Breast epithelium (tissue), 4 donors: ENCODE data around the gene SSH2. TPM values are rescaled to one million over a fixed set of nuclear protein-coding genes. Genes with fewer than 3 reads are reported as not detected.

Experiments
- DNase-seq, 2 donors: peaks; one replicate each; pipeline ENCODE4 v3.0.0-alpha.2; 2019; ENCODE audit warnings: low spot score in 2 of 2
- H3K27ac ChIP-seq, 2 donors: fragments of 200-600 bp; sonication (generic) in 1 of 2; one replicate each; pipeline ENCODE4 v1.5.1; 2016 to 2019; ENCODE audit warnings: mild to moderate bottlenecking in 1 of 2
- H3K27me3 ChIP-seq, 2 donors: fragments of 200-600 bp; sonication (generic) in 1 of 2; one replicate each; pipeline versions ENCODE4 v1.5.1 to v1.6.0; 2017 to 2019; ENCODE audit warnings: control low read depth in 1 of 2, mild to moderate bottlenecking in 1 of 2
- H3K36me3 ChIP-seq: fragments of 200-600 bp; one replicate; pipeline ENCODE4 v1.5.1; 2019
- H3K4me1 ChIP-seq, 2 donors: fragments of 200-600 bp; sonication (generic); one replicate each; pipeline ENCODE4 v1.5.1; 2016 to 2019; ENCODE audit warnings: control low read depth in 1 of 2
- H3K4me3 ChIP-seq, 3 donors: fragments of 200-600 bp; sonication (generic); 1 replicate in 2 of 3; 2 replicates in 1 of 3; pipeline ENCODE4 v1.5.1; 2016 to 2019; ENCODE audit warnings: mild to moderate bottlenecking in 3 of 3, moderate library complexity in 2 of 3
- H3K9me3 ChIP-seq, 2 donors: fragments of 200-600 bp; sonication (generic) in 1 of 2; one replicate each; pipeline ENCODE4 v1.5.1; 2016 to 2019; ENCODE audit warnings: control low read depth in 1 of 2
- POLR2A ChIP-seq: fragments of 450-650 bp; IDR thresholded peaks from one replicate; pipeline ENCODE4 v1.6.1; 2016; ENCODE audit warnings: antibody characterized with exemption, mild to moderate bottlenecking, moderate library complexity
- POLR2AphosphoS5 ChIP-seq, 3 donors: sonication (generic); formaldehyde crosslinking; IDR thresholded peaks; one replicate each; pipeline ENCODE4 v1.6.1; 2017; ENCODE audit warnings: antibody characterized with exemption in 3 of 3
- intact Hi-C: fragments of 100-400 bp; cut with DNase I; formaldehyde crosslinking; loops from one replicate; pipeline ENCODE4 v1.15.1; 2023; ENCODE audit warnings: low total_unique reads
- total RNA-seq, 3 donors: library from RNA; depleted of rRNA; stranded (reverse); fragments of >200 nt; gene quantifications; one replicate each; pipeline ENCODE4 v1.1.0, GENCODE V29; 2016
- TF ChIP-seq, protein P1 (sequence below), 3 donors: fragments of 450-650 bp; IDR thresholded peaks; one replicate each; pipeline ENCODE4 v1.5.1; 2016 to 2017; ENCODE audit warnings: antibody characterized with exemption in 3 of 3, mild to moderate bottlenecking in 3 of 3, moderate library complexity in 3 of 3

Gene SSH2
- total RNA-seq, 3 donors from 2014 or later: 23.0 to 64.2 (median 25.9) TPM

- H3K4me1 ChIP-seq: no peaks in the 10 kb centered on the region
- no peaks in the 10 kb centered on the region for H3K36me3 ChIP-seq
- no peak overlapping the region for H3K4me3 ChIP-seq
- no peaks in the 10 kb centered on the region for H3K27me3 ChIP-seq
- H3K9me3 ChIP-seq: no peaks in the 10 kb centered on the region
- no peak for DNase-seq
- intact Hi-C loops: no loop called here
- no peak overlapping the region for H3K27ac ChIP-seq
- TF ChIP-seq, protein P1, sequence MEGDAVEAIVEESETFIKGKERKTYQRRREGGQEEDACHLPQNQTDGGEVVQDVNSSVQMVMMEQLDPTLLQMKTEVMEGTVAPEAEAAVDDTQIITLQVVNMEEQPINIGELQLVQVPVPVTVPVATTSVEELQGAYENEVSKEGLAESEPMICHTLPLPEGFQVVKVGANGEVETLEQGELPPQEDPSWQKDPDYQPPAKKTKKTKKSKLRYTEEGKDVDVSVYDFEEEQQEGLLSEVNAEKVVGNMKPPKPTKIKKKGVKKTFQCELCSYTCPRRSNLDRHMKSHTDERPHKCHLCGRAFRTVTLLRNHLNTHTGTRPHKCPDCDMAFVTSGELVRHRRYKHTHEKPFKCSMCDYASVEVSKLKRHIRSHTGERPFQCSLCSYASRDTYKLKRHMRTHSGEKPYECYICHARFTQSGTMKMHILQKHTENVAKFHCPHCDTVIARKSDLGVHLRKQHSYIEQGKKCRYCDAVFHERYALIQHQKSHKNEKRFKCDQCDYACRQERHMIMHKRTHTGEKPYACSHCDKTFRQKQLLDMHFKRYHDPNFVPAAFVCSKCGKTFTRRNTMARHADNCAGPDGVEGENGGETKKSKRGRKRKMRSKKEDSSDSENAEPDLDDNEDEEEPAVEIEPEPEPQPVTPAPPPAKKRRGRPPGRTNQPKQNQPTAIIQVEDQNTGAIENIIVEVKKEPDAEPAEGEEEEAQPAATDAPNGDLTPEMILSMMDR (IDR thresholded peaks at IDR 0.05): no peak
- TF ChIP-seq POLR2A (no peak), POLR2AphosphoS5 (IDR thresholded peaks at IDR 0.05) (no peak)
Observed at GRCh38 chr17:29629839-29630238, 300.2 kb downstream of the SSH2 start.

GRCh38 chr17:29628644-29629043, 301.4 kb downstream of the SSH2 start:
- Histone ChIP-seq H3K4me1 (no peaks in the 10 kb centered on the region), H3K27ac (no peak overlapping the region), H3K9me3 (no peaks in the 10 kb centered on the region), H3K27me3 (no peaks in the 10 kb centered on the region), H3K4me3 (no peak overlapping the region), H3K36me3 (no peaks in the 10 kb centered on the region)
- intact Hi-C loops: no loop called here
- TF ChIP-seq POLR2AphosphoS5 (IDR thresholded peaks at IDR 0.05): no peak
- TF ChIP-seq POLR2A: no peak
- TF ChIP-seq, protein P1 (IDR thresholded peaks at IDR 0.05): no peak
- DNase-seq: no peak

- Histone ChIP-seq H3K27me3 (no peaks in the 10 kb centered on the region), H3K4me3 (no peak overlapping the region), H3K9me3 (no peaks in the 10 kb centered on the region), H3K27ac (no peak overlapping the region), H3K36me3 (no peaks in the 10 kb centered on the region), H3K4me1 (no peaks in the 10 kb centered on the region)
- TF ChIP-seq POLR2AphosphoS5 (IDR thresholded peaks at IDR 0.05) (no peak), POLR2A (no peak)
- TF ChIP-seq, protein P1 (IDR thresholded peaks at IDR 0.05): no peak
- intact Hi-C loops: no loop called here
- no peak for DNase-seq
Observed at GRCh38 chr17:29627951-29628350, 302.1 kb downstream of the SSH2 start.

- TF ChIP-seq POLR2A (no peak), POLR2AphosphoS5 (IDR thresholded peaks at IDR 0.05) (no peak)
- TF ChIP-seq, protein P1 (IDR thresholded peaks at IDR 0.05): no peak
- Histone ChIP-seq H3K4me3 (no peak overlapping the region), H3K27me3 (no peaks in the 10 kb centered on the region), H3K27ac (no peak overlapping the region), H3K36me3 (no peaks in the 10 kb centered on the region), H3K4me1 (no peaks in the 10 kb centered on the region), H3K9me3 (no peaks in the 10 kb centered on the region)
- intact Hi-C loops: no loop called here
- DNase-seq: no peak
Observed at GRCh38 chr17:29625037-29625750, 304.8 kb downstream of the SSH2 start.

- no peak overlapping the region for H3K27ac ChIP-seq
- H3K4me1 ChIP-seq: no peaks in the 10 kb centered on the region
- intact Hi-C loops: no loop called here
Observed at GRCh38 chr17:29624586-29624985, 305.4 kb downstream of the SSH2 start.

More at GRCh38 chr17:29624586-29624985, 305.4 kb downstream of the SSH2 start:
- no peak overlapping the region for H3K4me3 ChIP-seq
- no peak for DNase-seq
- TF ChIP-seq, protein P1 (IDR thresholded peaks at IDR 0.05): no peak
- TF ChIP-seq POLR2A: no peak
- TF ChIP-seq POLR2AphosphoS5 (IDR thresholded peaks at IDR 0.05): no peak
- H3K9me3 ChIP-seq: no peaks in the 10 kb centered on the region
- no peaks in the 10 kb centered on the region for H3K36me3 ChIP-seq
- H3K27me3 ChIP-seq: no peaks in the 10 kb centered on the region
